DMS79 treated with DMSO at 0.1 percent for 48 hours (cell line): ENCODE data around the gene ERG.

Experiments
- DNase-seq: peaks from one replicate; lab custom pipeline; 2025; lab: John Stamatoyannopoulos, UW

ERG gene

DNA sequence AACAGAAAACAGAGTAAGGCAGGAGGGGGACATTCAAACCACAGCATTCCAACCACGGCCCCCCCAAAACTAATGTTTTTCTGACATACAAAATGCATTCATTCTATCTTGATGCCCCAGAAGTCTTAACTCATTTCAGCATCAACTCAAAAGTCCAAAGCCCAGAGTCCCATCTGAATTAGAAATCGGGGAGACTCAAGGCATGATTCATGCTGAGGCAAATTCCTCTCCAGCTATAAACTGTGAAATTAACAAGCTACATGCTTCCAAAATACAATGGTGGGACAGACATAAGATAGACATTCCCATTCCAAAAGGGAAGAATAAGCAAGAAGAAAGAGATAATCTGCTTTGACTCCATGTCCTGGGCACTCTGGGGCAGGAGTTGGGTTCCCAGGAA, 167.6 kb downstream of the ERG start:
- no peak for DNase-seq
